Epithelial cell of esophagus (primary cell): ENCODE data around the gene OCEL1.

ENCODE experiments used
- DNase-seq: peaks from one replicate; pipeline ENCODE4 v3.0.0; 2010; ENCODE audit warnings: low read depth
- H3K4me3 ChIP-seq: 2 replicates; pipeline ENCODE4 v1.5.1; 2011; ENCODE audit warnings: mild to moderate bottlenecking, low read length, control low read depth
- TF ChIP-seq, protein P1 (sequence below): IDR thresholded peaks from 2 replicates; pipeline ENCODE4 v1.5.1; 2011; ENCODE audit warnings: low read depth, mild to moderate bottlenecking, low read length, control low read depth, inconsistent platforms; ENCODE audit not compliant: insufficient read depth; ENCODE audit errors: missing control alignments

The OCEL1 gene

DNA sequence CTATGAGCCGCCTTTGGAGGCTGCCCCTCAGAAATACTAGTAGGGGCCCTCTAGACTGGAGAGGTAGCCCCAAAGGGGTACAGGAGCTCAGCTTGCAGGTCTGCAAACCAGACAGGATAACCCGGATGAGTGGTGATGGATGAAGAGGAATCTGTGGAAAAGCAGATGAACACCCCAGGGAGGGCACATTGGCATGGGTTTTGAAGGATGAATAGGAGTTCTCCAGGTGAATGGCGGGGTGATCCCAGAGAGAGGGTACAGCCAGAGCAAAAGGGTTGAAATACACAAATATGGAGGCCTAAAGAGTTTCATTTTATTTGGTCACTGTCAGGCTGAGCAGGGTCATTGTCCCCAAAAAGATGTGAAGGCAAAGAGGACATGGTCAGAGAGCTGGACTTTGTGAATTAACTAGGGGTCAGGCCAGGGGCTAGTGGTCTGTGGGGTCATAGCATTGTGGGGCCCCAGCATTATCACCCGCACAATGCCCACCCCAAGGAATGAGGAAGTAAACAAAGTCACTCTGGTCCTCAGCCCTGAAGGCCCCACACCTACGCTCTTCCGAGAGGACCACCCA is 14.9 kb downstream of the OCEL1 start:
- TF ChIP-seq, protein P1, sequence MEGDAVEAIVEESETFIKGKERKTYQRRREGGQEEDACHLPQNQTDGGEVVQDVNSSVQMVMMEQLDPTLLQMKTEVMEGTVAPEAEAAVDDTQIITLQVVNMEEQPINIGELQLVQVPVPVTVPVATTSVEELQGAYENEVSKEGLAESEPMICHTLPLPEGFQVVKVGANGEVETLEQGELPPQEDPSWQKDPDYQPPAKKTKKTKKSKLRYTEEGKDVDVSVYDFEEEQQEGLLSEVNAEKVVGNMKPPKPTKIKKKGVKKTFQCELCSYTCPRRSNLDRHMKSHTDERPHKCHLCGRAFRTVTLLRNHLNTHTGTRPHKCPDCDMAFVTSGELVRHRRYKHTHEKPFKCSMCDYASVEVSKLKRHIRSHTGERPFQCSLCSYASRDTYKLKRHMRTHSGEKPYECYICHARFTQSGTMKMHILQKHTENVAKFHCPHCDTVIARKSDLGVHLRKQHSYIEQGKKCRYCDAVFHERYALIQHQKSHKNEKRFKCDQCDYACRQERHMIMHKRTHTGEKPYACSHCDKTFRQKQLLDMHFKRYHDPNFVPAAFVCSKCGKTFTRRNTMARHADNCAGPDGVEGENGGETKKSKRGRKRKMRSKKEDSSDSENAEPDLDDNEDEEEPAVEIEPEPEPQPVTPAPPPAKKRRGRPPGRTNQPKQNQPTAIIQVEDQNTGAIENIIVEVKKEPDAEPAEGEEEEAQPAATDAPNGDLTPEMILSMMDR, result no peak
- no peak overlapping the region for H3K4me3 ChIP-seq
- DNase-seq, result no peak

DNA sequence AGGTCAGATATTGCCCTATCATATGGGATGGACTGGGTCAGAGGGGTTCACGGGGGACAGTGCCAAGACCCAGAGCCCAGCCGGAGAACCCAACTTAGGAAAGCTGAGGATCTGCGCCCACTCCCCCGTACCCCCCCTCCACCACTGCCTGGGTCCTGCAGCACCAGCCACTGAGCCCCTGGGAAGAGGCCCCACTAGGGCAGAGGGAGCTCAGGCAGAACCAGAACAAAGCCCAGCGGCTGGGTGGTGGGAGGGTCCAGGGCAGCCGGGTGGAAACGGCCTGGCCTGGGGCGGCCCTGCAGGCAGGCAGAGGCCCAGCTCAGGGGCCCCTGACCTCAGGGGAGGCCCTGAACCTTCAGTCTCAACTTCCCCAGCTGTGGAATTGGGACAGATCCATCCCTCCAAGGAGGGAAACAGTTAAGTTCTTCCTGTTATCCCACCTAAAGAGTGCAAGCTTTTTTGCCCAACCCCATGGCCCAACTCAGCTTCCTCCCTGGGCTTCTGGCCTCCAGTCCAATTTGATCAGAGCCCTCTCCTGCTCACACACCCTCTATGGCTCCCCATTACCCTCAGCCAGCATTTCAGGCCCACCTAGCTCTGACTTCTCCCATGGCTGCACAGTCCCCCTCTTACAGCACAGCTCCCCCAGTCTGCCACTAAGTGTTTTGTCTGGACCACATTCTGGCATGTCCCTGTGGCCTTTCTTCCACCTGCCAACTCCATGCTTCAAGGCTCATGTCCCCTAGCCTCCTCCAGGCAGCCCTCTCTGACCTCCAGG is 16.6 kb downstream of the OCEL1 start:
- no peak for DNase-seq
- no peak overlapping the region for H3K4me3 ChIP-seq
- TF ChIP-seq, protein P1, result no peak

DNA sequence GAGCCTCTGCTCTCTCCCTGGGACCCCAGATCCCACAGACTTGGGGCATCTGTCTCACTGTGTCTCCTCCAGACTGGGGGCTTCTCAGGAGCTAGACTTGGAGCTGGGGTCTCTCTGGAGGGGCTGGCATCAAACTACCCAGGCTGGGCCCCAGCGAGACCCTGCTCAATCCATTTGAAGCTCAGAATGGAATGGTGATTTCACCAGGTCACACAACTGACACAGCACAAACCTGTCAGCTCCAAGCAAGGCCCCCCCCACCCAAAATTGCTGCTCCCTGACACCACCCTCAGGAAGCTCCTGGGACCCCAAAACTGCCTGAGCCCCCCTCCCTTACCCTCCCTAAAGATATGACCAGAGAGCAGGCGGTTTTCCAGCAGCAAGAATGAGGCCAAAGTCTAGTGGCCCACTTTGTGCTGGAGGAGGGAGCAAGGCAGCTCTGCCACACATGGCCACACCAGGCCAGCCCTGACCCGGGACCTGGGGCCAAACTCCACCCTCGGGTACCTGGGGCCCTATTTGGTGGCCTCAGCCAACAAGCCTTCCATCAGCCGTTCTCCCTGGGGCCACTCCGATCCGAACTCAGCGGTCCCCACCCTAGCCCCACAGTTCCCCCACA is 17.3 kb downstream of the OCEL1 start:
- H3K4me3 ChIP-seq, result peak overlapping the region; percentile 90

GRCh38 chr19:17243830-17244617 is 18.0 kb downstream of the OCEL1 start:
- DNase-seq, result no peak
- H3K4me3 ChIP-seq, result peak overlapping the region; percentile 90
- TF ChIP-seq, protein P1, result no peak

More for the DNA sequence above, 17.3 kb downstream of the OCEL1 start:
- no peak for DNase-seq
- TF ChIP-seq, protein P1, result no peak

- H3K4me3 ChIP-seq, result peak overlapping the region; percentile 90
- DNase-seq, result peak; percentile 40
- TF ChIP-seq, protein P1, result no peak
These were observed 18.9 kb downstream of the OCEL1 start for GRCh38 chr19:17244618-17245534.

DNA sequence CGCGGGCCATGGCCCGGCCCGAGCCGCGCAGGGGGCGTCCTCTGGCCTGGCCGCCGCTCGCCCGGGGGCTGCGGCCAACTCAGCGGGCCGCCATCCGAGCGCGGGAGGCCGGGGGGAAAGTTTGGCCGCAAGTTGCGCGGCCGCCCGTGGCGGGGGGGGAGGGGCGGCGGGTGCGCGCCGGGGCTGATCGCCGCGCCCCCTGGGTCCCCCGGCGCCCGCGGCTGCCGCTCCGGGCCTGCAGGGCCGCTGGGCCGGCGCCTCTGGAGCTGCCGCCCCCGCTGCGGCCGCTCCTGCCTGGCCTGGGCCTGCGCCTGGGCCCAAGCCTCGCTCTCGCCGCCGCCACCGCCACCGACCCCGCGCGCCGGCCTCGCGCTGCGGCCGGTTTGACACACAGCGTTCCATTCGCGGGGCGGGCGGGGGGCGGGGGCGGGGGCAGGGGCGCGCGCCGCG is 19.5 kb downstream of the OCEL1 start, which contains the start of gene NR2F6:
Gene NR2F6 (minus strand): TSS at position 385 of the 450 bp plus-strand sequence. CDS start 699 bp downstream, outside the sequence.
- TF ChIP-seq, protein P1, result no peak
- H3K4me3 ChIP-seq, result peak within 1 kb of the TSS; percentile 90
- DNase-seq, result no peak
